NCI-H1092 treated with DMSO at 0.1 percent for 48 hours (cell line): ENCODE results near the gene ZNF772.

ENCODE experiments used
- DNase-seq: peaks from one replicate; lab custom pipeline; 2025; lab: John Stamatoyannopoulos, UW

The ZNF772 gene

GRCh38 chr19:57435062-57435978 lies 42.0 kb downstream of the ZNF772 start, which contains the start of gene ZNF749:
TSS of gene ZNF749 (plus strand) at chr19:57435325. CDS start at chr19:57435579, 254 bp downstream.
- peak; percentile 96 for DNase-seq

GRCh38 chr19:57434386-57435061 lies 42.8 kb downstream of the ZNF772 start:
- DNase-seq = no peak

- DNase-seq = no peak
Observed at GRCh38 chr19:57421037-57421436, 56.3 kb downstream of the ZNF772 start.

GRCh38 chr19:57419439-57419838 lies 57.9 kb downstream of the ZNF772 start:
- no peak for DNase-seq
